Right lobe of liver (tissue), 4 donors: Measurements from ENCODE around the gene NDRG3.

Experiments used
- POLR2A ChIP-seq: fragments of 450-650 bp; IDR thresholded peaks from one replicate; pipeline ENCODE4 v1.6.1; 2017; ENCODE audit warnings: antibody characterized with exemption, mild to moderate bottlenecking
- TF ChIP-seq, protein P1 (sequence below), 4 donors: fragments of 200-600 bp in 3 of 4; fragments of 450-650 bp in 1 of 4; IDR thresholded peaks; one replicate each; pipeline versions ENCODE4 v1.5.1 to v1.8.0; 2016 to 2022; ENCODE audit warnings: antibody characterized with exemption in 4 of 4, mild to moderate bottlenecking in 2 of 4
- donor health status: DM: no; HTN: no; CAD: no.
- donor health status: DM: no; HTN: no; CAD: no.
- donor health status: DM: no; HTN: yes; CAD: no.

DNA sequence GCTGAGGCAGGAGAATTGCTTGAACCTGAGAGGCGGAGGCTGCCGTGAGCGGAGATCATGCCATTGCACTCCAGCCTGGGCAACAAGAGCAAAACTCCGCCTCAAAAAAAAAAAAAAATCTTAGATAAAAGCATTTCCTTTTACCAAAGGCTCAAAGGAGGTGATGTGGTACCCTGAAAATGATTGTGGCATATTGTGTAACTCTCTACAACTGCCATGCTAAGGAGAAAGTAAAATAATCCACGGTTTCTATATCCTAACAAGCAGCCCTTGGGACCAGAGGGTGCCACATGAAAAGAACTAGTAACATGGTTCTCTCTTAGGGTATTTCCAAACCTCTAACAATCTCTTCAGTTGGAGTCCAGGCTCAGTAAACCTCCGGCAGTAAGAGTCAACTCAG lies 61.1 kb downstream of the NDRG3 start:
- TF ChIP-seq, protein P1, sequence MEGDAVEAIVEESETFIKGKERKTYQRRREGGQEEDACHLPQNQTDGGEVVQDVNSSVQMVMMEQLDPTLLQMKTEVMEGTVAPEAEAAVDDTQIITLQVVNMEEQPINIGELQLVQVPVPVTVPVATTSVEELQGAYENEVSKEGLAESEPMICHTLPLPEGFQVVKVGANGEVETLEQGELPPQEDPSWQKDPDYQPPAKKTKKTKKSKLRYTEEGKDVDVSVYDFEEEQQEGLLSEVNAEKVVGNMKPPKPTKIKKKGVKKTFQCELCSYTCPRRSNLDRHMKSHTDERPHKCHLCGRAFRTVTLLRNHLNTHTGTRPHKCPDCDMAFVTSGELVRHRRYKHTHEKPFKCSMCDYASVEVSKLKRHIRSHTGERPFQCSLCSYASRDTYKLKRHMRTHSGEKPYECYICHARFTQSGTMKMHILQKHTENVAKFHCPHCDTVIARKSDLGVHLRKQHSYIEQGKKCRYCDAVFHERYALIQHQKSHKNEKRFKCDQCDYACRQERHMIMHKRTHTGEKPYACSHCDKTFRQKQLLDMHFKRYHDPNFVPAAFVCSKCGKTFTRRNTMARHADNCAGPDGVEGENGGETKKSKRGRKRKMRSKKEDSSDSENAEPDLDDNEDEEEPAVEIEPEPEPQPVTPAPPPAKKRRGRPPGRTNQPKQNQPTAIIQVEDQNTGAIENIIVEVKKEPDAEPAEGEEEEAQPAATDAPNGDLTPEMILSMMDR (IDR thresholded peaks at IDR 0.05) = no peak
- no peak for TF ChIP-seq POLR2A
